ENCODE measurements around the gene PIP4K2A. TPM values are rescaled to one million over a fixed set of nuclear protein-coding genes. Genes with fewer than 3 reads are reported as not detected.

The PIP4K2A gene
- total RNA-seq, 2 donors from 2014 or later = 42.6 to 58.6 TPM

- ATAC-seq (ENCODE audit: insufficient number of reproducible peaks, low FRiP score, low read depth) = no peak
These were observed 157.6 kb downstream of the PIP4K2A start for GRCh38 chr10:22556774-22557173.

DNA sequence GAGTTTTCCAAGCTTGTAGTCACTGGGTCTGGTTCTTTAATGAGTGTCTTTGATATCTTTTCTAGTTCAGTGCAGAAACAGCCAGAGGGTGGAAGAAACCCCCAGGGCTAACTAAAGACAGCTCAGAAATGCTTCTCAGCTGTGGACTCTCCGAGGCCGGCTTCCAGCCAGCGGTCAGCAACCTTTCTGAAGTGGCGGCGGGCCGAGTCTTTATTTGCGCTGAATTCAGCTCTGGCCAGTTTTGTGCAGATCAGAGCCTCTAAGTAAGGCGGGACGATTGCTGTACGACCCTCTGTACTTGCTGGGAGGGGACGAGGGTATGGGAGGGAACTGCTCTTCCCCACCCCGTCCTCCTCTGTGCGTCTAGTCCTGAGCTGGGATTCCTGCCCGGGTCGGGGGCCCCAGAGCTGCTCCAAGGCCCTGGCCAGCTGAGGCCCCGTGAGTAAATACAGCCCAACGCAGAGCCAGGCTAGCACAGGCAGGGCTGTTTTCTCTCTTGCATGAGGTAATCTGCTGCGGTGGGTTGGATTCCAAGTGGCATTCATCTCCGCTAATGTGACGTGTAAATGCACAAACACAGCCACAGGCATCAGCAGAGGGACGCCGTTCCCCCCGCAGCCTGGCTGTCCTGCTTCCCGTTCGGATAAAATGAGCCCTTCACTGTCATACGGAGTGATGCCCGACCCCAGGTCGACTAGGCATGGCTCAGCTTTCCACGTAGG, 159.8 kb downstream of the PIP4K2A start:
- peaks cover 7% of the 10 kb centered on the region for H3K36me3 ChIP-seq
- H3K27ac ChIP-seq = peak overlapping the region; percentile 56 to 63
- DNase-seq (ENCODE audit: low spot score) (peak; percentile 15), ATAC-seq (ENCODE audit: insufficient number of reproducible peaks, low FRiP score, low read depth) (peak; percentile 78)
- H3K9me3 ChIP-seq = no peaks in the 10 kb centered on the region
- TF ChIP-seq, protein P1, sequence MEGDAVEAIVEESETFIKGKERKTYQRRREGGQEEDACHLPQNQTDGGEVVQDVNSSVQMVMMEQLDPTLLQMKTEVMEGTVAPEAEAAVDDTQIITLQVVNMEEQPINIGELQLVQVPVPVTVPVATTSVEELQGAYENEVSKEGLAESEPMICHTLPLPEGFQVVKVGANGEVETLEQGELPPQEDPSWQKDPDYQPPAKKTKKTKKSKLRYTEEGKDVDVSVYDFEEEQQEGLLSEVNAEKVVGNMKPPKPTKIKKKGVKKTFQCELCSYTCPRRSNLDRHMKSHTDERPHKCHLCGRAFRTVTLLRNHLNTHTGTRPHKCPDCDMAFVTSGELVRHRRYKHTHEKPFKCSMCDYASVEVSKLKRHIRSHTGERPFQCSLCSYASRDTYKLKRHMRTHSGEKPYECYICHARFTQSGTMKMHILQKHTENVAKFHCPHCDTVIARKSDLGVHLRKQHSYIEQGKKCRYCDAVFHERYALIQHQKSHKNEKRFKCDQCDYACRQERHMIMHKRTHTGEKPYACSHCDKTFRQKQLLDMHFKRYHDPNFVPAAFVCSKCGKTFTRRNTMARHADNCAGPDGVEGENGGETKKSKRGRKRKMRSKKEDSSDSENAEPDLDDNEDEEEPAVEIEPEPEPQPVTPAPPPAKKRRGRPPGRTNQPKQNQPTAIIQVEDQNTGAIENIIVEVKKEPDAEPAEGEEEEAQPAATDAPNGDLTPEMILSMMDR (IDR thresholded peaks at IDR 0.05) = no peak
- peaks cover 6 to 27% of the 10 kb centered on the region in 2 donors for H3K4me1 ChIP-seq (ENCODE audit: control insufficient read depth in 1 of 2, low read depth in 2 of 2)
- no peaks in the 10 kb centered on the region for H3K27me3 ChIP-seq (replicated peaks; ENCODE audit: insufficient read depth)
- peak overlapping the region; percentile 64 for H3K4me3 ChIP-seq

More at GRCh38 chr10:22556774-22557173, 157.6 kb downstream of the PIP4K2A start:
- no peaks in the 10 kb centered on the region for H3K9me3 ChIP-seq
- no peaks in the 10 kb centered on the region for H3K27me3 ChIP-seq (replicated peaks; ENCODE audit: insufficient read depth)
- H3K27ac ChIP-seq = no peak overlapping the region
- no peak overlapping the region for H3K4me3 ChIP-seq
- TF ChIP-seq, protein P1 (IDR thresholded peaks at IDR 0.05) = no peak
- no peaks in the 10 kb centered on the region for H3K36me3 ChIP-seq
- peaks cover 6 to 27% of the 10 kb centered on the region in 2 donors for H3K4me1 ChIP-seq (ENCODE audit: control insufficient read depth in 1 of 2, low read depth in 2 of 2)
- DNase-seq (ENCODE audit: low spot score) = no peak

GRCh38 chr10:22553452-22553995, 160.9 kb downstream of the PIP4K2A start:
- TF ChIP-seq, protein P1 (IDR thresholded peaks at IDR 0.05) = no peak
- DNase-seq (ENCODE audit: low spot score) (no peak), ATAC-seq (ENCODE audit: insufficient number of reproducible peaks, low FRiP score, low read depth) (no peak)
- H3K27me3 ChIP-seq (replicated peaks; ENCODE audit: insufficient read depth) = no peaks in the 10 kb centered on the region
- H3K4me3 ChIP-seq = no peak overlapping the region
- no peak overlapping the region for H3K27ac ChIP-seq
- peaks cover 7% of the 10 kb centered on the region for H3K36me3 ChIP-seq
- H3K4me1 ChIP-seq (ENCODE audit: control insufficient read depth in 1 of 2, low read depth in 2 of 2) = peaks cover 6 to 27% of the 10 kb centered on the region in 2 donors
- H3K9me3 ChIP-seq = no peaks in the 10 kb centered on the region

DNA sequence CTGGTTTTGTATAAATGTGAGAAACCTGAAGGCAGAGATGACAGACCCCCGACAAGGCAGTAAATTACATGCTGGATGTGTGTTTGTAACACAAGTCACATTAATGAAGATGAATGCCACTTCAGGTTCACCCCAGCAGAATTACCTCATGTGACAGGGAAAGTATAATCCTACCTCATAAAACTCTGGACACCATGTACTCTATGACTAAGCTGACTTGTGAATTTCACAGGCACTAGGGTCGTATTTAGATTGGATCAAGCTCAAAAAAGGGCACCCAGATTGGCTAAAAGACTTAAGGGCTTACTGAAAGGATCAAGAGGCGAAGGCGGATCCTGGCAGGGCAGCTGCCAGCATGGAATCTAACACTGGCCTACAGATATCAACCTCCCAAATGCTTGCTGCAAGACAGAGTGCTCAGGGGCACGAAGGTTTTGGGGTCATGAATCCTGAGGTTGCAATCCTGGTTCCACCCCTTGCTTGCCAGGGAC, 161.4 kb downstream of the PIP4K2A start:
- DNase-seq (ENCODE audit: low spot score) = no peak
- Histone ChIP-seq H3K27me3 (replicated peaks; ENCODE audit: insufficient read depth) (no peaks in the 10 kb centered on the region), H3K4me3 (no peak overlapping the region), H3K27ac (no peak overlapping the region), H3K36me3 (peaks cover 7% of the 10 kb centered on the region), H3K9me3 (no peaks in the 10 kb centered on the region), H3K4me1 (ENCODE audit: control insufficient read depth in 1 of 2, low read depth in 2 of 2) (peaks cover 6 to 27% of the 10 kb centered on the region in 2 donors)
- no peak for ATAC-seq (ENCODE audit: insufficient number of reproducible peaks, low FRiP score, low read depth)
- TF ChIP-seq, protein P1 (IDR thresholded peaks at IDR 0.05) = no peak

DNA sequence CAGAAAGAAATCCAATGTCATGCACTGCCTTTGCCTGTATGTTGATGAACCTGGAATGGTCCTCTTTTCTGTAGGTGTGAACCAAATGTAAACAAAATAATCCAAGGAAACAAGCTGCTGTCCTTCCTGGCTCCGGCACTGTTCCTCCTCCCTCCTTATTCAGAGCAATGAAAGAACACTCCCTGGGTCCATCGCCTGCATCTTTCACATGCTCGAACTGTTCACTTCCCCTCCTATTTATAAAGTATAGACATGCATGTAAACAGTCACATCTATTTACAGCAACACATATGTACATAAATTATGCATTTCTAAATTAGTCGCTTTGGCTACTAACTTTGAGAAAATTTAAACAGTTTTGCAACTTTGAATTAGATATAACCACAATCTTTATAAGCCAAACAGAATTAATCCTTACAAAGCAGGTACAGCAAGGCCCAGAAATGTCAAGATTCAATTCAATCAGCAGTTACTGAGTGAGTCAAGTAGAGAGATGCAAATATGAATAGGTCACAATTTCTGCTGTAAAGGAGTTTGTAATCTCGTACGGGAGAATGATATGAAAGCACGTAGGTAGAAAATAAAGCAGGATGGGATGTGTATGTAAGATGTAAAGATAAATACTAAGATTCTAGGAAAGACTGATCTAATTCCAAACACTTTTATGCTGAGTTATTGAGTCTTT, 162.6 kb downstream of the PIP4K2A start:
- H3K4me3 ChIP-seq = no peak overlapping the region
- DNase-seq (ENCODE audit: low spot score) (no peak), ATAC-seq (ENCODE audit: insufficient number of reproducible peaks, low FRiP score, low read depth) (no peak)
- no peaks in the 10 kb centered on the region for H3K9me3 ChIP-seq
- H3K27ac ChIP-seq = no peak overlapping the region
- H3K36me3 ChIP-seq = peaks cover 16% of the 10 kb centered on the region
- peaks cover 6 to 27% of the 10 kb centered on the region in 2 donors for H3K4me1 ChIP-seq (ENCODE audit: control insufficient read depth in 1 of 2, low read depth in 2 of 2)
- TF ChIP-seq, protein P1 (IDR thresholded peaks at IDR 0.05) = no peak
- no peaks in the 10 kb centered on the region for H3K27me3 ChIP-seq (replicated peaks; ENCODE audit: insufficient read depth)
